Raji (cell line): ENCODE measurements around the gene STARD10.

ENCODE experiments used
- POLR2A ChIP-seq: IDR thresholded peaks from 2 replicates; pipeline ENCODE4 v1.6.1; 2011; ENCODE audit warnings: low read depth, low read length, control low read depth; ENCODE audit not compliant: insufficient read depth

The STARD10 gene

DNA sequence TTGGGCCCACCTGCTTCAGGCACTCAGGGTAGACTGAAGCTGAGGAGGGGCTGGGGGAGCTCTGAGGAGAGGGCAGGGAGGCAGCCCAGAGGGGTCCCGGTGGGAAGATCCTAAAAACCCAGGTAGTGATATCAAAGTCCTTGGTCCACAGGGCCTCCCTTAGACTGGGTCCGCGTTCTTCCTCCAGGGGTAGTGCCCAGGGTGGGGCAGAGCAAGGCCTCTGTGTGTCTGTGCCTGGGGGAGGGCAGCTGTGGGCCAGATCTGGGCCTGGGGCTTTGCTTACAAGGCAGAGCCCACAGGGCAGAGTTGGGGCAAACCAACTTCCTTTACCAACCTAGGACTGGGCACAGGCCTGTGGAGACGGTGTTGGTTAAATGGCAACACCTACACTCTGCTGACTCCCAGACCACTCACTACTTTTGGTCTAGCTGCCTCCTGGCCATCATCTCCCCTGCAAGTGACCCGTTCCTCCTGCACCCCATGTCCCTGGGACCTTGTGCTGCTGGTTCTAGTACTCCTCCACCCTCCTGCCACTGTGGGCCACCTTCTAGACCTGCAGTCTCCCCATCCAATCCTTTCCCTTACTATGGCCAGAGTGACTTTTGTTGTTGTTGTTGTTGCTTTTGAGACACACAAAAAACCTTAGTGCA, 36.2 kb upstream of the STARD10 start:
- TF ChIP-seq POLR2A, result no peak

DNA sequence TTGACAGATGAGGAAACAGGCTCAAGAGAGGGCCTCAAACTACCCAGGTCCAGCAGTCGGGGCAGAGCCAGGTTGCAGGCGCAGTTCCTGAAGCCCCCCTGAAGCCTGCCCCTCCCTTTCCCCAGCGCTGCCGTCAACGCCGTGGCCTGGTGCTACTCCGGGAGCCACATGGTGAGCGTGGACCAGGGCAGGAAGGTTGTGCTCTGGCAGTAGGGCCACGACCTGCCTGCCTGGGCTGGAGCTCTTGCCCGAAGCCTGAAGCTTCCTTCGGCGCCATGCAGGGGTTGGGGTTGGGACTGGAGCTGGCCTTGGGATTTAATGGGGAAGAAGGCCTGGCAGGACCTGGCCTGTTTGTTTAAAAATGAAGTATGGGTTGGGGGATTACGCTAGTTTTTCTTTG, 35.3 kb upstream of the STARD10 start:
- no peak for TF ChIP-seq POLR2A

DNA sequence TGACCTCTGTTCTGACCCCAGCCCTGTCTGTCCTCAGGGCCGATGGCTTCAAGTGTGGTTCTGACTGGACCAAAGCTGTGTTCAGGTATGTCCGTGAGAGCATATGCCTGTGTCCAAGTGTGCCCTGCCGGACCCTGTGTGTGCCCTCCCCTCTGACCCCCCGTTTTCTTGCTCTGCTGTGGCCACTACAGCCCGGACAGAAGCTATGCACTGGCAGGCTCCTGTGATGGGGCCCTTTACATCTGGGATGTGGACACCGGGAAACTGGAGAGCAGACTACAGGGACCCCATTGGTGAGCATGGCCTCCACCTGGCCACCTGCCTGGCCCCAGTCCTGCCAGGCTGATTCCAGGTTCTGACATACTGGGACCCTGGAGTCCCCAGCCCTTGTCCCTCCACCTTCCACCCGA, 34.9 kb upstream of the STARD10 start:
- TF ChIP-seq POLR2A, result no peak

- no peak for TF ChIP-seq POLR2A
Observed at GRCh38 chr11:72828081-72828567, 34.3 kb upstream of the STARD10 start.

DNA sequence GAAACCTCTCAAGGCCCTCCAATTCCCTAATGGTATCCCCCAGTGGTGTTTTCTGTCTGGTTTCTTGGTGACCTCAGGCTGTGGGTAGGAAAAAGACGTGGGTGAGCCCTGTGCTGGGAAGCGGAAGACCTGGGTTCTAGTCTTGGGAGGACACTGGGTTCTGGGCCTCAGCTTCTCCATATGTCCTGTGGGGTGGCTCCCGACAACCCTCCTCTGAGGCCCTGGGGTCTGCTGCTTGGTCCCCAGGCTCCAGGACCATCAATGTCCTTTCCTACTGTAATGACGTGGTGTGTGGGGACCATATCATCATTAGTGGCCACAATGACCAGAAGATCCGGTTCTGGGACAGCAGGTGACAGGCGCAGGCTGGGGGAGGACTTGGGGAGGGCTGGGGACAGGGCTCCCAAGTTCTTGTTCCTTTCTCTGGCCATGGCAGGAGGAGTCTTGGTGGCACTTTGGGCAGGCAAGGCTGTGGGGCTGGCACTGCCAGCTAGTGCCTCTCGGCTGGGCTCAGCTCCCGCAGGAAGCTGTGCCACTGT, 33.2 kb upstream of the STARD10 start:
- TF ChIP-seq POLR2A, result 0 out of 2 replicates have a peak, but pooled peaks have one; percentile 3

DNA sequence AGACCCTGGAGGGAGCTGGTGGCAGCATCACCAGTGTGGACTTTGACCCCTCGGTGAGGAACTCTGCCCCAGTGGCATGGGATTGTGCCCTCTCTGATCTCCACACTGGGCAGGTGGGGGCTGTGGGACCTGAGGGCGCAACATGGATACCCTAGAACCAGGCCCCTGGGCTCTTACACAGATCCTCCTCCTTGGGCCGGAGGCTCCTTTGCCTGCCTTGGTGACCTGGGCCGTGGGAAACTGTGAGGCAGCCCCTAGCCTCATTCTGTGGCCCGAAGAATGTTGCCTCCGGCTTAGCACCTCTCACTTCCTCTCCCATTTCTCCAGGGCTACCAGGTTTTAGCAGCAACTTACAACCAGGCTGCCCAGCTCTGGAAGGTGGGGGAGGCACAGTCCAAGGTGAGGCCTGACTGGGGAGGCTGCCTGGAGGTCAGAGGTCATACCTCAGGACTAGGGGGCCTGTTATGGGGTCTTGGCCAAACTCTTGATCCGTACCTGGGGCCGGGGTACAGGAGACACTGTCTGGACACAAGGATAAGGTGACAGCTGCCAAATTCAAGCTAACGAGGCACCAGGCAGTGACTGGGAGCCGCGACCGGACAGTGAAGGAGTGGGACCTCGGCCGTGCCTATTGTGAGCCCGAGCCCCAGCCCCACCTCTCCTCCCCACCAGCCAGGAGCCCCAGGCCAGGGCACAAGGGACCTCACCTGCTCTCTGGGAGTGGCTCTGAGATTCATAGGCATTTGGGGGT, 32.5 kb upstream of the STARD10 start:
- no peak for TF ChIP-seq POLR2A

GRCh38 chr11:72825661-72826060, 31.8 kb upstream of the STARD10 start:
- 0 out of 2 replicates have a peak, but pooled peaks have one; percentile 9 for TF ChIP-seq POLR2A

DNA sequence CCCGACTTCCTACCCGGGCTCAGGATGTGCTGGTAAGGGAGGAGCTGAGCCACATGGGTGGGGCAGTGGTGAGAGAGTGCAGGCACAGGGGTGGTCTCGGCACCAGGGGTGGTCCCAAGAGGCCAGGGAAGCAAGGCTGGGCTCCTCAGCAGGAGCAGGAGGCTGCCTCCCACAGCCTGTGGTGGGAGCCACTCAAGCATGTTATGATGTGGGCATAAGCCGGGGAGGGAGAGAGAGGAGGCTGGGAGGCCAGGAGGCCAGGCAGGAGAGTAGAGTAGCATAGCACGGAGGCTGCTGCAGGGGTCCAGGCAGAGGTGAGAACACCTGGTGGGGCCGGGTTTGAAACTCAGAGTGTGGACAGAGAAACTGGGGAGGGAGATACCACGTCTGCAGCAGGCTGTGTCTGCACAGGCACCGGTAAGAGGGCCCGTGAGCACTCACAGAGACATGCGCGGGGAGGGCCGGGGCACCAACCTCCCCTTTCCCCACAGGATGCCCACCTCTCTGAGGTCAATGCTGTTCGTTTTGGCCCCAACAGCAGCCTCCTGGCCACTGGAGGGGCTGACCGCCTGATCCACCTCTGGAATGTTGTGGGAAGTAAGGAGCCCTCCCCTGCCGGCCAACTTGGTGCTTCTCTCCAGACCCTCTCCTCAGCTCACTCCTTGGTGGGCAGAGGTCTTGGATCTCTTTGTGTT, 31.1 kb upstream of the STARD10 start:
- 0 out of 2 replicates have a peak, but pooled peaks have one; percentile 11 for TF ChIP-seq POLR2A

- no peak for TF ChIP-seq POLR2A
Observed at GRCh38 chr11:72824020-72824419, 30.2 kb upstream of the STARD10 start.

DNA sequence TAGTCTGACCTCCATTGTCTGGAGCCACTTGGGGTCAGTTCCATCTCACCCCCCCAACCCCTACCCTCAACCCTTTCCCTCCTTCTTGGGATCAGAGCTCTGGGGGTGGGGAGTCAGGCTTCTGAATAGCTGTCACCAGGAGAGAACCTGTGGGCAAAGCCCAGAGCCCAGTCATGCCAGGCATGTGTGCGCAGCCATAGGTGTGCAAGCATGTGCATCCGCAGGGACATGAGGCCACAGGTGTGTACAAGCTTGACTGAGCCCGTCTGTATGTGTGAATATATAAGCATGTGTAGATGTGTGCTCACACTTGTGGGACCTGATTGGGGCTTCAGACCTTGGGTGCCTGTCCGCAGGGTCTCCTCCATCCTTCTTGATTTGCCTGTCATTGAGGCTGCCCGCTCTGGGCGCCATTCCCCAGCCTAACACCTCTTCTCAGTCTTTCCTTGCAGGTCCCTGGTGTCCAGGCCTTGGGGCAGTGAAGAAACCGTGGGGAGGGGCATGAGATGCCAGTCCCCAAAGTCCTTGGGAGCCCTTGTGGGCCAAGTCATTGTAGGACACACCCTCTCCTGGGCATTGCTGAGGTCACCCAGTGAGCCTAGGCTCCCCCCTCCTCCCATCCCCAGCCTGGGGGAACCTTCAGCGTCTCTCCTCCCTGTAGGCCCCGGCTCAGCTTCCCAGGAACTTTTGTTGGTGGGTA, 29.4 kb upstream of the STARD10 start:
- no peak; the same call in 1 of the 2 replicates for TF ChIP-seq POLR2A

DNA sequence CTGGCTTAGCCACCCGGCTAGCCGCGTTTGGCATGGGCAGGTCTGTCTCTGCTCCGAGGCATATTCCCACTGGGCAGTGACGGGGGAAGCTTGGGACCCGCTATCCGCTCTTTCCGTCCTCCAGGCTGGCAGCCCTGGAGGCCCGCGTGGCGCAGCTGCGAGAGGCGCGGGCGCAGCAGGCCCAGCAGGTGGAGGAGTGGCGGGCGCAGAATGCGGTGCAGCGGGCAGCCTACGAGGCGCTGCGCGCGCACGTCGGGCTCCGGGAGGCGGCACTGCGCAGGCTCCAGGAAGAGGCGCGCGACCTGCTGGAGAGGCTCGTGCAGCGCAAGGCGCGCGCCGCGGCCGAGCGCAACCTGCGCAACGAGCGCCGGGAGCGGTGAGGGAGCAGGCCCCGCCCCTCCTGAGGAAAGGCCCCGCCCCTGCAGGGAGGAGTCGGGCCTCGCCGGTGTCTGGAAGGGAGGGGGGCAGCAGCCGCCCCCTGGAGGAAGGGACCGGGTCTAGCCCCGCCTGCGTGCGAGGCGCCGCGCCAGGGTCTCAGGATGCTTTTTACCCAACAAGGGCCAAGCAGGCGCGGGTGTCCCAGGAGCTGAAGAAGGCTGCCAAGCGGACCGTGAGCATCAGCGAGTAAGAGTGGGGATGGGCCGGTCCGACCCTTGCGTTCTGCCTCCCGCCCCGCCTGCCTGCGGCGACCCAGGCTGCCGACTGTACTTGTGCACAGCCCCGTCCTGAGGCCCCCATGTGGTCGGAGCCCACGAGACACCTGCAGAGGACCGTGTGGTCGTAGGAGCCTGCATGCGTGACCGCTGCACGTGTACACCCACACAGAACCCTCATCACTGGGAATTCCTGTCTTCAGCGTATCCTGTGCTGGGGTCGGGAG, 28.3 kb upstream of the STARD10 start:
- peak; percentile 70 for TF ChIP-seq POLR2A

DNA sequence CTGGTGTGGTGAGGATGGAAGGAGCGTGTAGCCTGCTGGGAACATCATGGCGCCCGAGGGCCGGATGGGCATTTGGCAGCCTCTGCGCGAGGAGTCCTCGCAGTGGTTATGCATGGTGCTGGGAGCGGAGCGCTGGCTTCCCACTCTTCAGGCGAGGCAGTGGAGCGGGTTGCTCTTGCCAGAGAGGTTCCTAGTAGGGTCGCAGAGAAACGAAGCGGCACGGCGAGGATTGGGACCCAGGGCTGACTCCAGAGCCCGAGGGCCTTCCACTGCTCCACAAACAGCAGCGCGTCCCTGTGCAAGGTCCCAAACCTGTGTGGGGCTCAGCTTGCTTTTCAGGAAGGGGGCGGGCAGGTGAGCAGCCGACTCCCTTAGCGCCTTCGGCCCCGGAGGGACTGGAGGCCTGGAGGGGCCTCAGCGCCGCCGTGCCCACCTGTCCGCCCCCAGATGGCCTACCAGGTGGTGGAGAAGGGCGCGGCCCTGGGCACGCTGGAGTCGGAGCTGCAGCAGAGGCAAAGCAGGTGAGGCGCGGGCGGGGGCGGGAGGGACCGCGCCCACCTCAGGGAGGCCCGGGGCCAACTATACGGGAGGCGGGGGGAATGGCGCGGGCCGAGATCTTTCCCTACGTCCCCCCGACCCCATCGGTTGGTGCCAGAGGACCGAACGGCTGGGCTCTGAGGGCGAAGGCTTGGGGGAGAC, 27.5 kb upstream of the STARD10 start:
- TF ChIP-seq POLR2A, result no peak

GRCh38 chr11:72820439-72821139, 26.7 kb upstream of the STARD10 start:
- no peak for TF ChIP-seq POLR2A
